Esophagus muscularis mucosa (tissue), 3 donors: ENCODE results near the gene ORM1.

Source experiments
- POLR2A ChIP-seq: fragments of 450-650 bp; IDR thresholded peaks from one replicate; pipeline ENCODE4 v1.6.1; 2017; ENCODE audit warnings: antibody characterized with exemption, moderate library complexity, mild to moderate bottlenecking, low read depth
- POLR2AphosphoS5 ChIP-seq, 2 donors: sonication (generic); formaldehyde crosslinking; IDR thresholded peaks; one replicate each; pipeline ENCODE4 v1.6.1; 2017; ENCODE audit warnings: antibody characterized with exemption in 2 of 2
- TF ChIP-seq, protein P1 (sequence below), 3 experiments: fragments of 200-600 bp in 2 of 3; fragments of 450-650 bp in 1 of 3; sonication (generic) in 2 of 3; IDR thresholded peaks; one replicate each; pipeline ENCODE4 v1.5.1; 2017 to 2019; ENCODE audit warnings: antibody characterized with exemption in 3 of 3, mild to moderate bottlenecking in 2 of 3, moderate library complexity in 1 of 3

DNA sequence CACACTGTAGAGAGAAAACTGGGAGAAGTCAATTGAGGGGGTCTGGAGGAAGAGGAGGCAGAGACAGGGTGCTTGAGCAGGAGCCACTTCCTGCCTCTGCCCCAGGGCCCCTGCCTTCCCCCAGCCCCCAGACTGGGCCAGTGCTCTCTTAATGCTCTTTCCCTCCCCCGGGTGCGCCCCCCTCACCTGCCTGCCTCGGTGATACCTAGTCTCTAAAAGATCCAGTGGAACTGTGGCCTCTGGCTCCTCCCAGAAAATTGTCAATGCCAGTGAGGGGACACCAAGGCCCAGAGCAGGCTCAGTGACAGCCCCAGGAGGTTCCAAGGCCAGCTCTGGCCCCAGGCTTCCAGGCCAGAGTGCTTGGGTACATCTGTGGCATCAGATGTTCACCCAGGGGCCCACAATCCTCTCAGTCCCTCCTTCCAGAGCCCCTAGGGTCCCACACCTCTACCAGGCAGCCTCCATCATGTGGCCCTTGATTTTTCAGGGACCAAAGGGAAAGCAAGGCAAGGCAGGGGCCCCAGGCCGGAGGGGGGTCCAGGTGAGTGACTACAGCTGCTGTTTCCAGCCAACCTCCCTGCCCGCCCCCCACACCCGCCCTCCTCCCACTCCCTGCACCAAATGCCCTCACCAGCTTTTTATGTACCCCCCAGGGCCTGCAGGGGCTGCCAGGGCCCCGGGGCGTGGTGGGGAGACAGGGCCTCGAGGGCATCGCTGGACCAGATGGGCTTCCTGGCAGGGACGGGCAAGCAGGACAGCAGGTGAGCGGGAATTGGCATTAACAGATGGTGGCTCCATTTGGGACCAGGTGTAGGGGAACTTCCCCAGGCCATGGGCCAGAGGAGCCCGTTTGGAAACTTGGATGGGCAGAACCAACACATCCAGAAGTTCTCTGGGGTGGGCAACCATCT lies 33.1 kb upstream of the ORM1 start:
- TF ChIP-seq POLR2A = no peak
- TF ChIP-seq, protein P1, sequence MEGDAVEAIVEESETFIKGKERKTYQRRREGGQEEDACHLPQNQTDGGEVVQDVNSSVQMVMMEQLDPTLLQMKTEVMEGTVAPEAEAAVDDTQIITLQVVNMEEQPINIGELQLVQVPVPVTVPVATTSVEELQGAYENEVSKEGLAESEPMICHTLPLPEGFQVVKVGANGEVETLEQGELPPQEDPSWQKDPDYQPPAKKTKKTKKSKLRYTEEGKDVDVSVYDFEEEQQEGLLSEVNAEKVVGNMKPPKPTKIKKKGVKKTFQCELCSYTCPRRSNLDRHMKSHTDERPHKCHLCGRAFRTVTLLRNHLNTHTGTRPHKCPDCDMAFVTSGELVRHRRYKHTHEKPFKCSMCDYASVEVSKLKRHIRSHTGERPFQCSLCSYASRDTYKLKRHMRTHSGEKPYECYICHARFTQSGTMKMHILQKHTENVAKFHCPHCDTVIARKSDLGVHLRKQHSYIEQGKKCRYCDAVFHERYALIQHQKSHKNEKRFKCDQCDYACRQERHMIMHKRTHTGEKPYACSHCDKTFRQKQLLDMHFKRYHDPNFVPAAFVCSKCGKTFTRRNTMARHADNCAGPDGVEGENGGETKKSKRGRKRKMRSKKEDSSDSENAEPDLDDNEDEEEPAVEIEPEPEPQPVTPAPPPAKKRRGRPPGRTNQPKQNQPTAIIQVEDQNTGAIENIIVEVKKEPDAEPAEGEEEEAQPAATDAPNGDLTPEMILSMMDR (IDR thresholded peaks at IDR 0.05) = no peak
- no peak for TF ChIP-seq POLR2AphosphoS5 (IDR thresholded peaks at IDR 0.05)
